Skeletal muscle tissue (tissue), 4 donors: ENCODE data around the gene GABBR2. TPM values are rescaled to one million over a fixed set of nuclear protein-coding genes. Genes with fewer than 3 reads are reported as not detected.

Experiments used
- H3K27ac ChIP-seq: one replicate; pipeline ENCODE4 v1.7.0; 2013; ENCODE audit warnings: mild to moderate bottlenecking, low read depth, low read length, inconsistent platforms
- H3K27me3 ChIP-seq, 3 donors: one replicate each; pipeline ENCODE4 v1.7.0; 2013; ENCODE audit warnings: low read length in 3 of 3; ENCODE audit not compliant: control insufficient read depth in 3 of 3, insufficient read depth in 3 of 3
- H3K36me3 ChIP-seq, 3 donors: one replicate each; pipeline ENCODE4 v1.7.0; 2013; ENCODE audit warnings: low read length in 3 of 3; ENCODE audit not compliant: control insufficient read depth in 3 of 3, insufficient read depth in 3 of 3
- H3K4me1 ChIP-seq, 3 donors: one replicate each; pipeline ENCODE4 v1.7.0; 2013; ENCODE audit warnings: low read length in 3 of 3, mild to moderate bottlenecking in 3 of 3; ENCODE audit not compliant: control insufficient read depth in 3 of 3, insufficient read depth in 3 of 3
- H3K4me3 ChIP-seq, 3 donors: one replicate each; pipeline ENCODE4 v1.7.0; 2013; ENCODE audit warnings: low read length in 3 of 3
- H3K9ac ChIP-seq, 3 donors: one replicate each; pipeline ENCODE4 v1.7.0; 2013; ENCODE audit warnings: low read length in 3 of 3, mild to moderate bottlenecking in 3 of 3, moderate library complexity in 2 of 3, low read depth in 1 of 3
- H3K9me3 ChIP-seq, 3 donors: one replicate each; pipeline ENCODE4 v1.7.0; 2013; ENCODE audit warnings: low read length in 3 of 3; ENCODE audit not compliant: control insufficient read depth in 3 of 3
- total RNA-seq: library from RNA; depleted of rRNA; stranded (reverse); fragments of >200 nt; gene quantifications from one replicate; pipeline ENCODE4 v1.2.3, GENCODE V29; 2014
- donor health status: Osteomylitis.

GABBR2 gene
- total RNA-seq, 1 donor from 2014 or later, result under 0.01 TPM

DNA sequence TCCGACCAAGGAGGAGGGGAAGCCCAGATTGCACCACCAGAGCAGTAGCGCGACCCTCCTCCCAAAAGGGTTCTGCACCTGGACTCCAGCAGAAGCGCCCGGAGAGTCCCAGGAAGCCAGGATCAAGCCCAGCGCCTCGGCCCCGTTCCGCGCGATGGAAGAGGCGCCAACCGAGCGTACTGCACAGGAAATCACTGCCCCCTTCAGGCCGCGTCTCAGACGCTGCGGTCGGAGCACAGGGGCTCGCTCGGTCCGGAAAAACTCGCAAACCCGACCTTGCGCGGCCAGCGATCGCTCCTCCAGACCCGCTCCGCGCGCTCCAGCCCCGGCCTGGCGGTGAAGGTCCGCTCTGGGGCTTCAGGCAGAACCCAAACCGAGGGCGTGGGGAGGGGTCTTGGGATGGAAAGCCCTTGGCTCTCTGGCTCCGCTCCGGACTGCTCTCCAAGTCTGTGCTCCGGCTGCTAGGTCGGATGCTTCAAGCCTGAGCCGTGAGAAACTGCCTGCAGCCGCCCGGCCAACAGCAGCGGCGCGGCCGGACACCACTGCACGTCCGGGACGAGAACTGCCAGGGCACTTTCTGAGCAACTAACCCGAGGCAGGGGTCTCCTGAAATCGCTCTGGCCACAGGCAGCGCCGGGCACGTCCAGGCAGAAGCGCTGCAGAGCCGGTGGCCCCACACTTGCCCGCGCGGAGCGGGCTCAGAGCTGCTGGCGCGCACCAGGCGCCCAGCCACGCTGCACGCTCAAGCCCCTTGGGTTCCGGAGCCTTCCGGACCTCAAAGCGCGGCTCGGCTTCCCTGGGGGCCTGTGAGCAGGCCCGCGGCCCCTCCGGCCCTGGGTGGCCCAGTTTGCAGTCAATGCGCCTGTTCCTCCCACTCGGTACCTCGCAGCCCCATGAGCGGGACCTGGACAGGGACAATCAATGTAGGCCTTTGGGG lies 1.3 kb downstream of the GABBR2 start:
- peaks cover 54 to 74% (median 57%) of the 10 kb centered on the region in 3 donors for H3K27me3 ChIP-seq
- no peaks in the 10 kb centered on the region for H3K9me3 ChIP-seq
- no peaks in the 10 kb centered on the region for H3K36me3 ChIP-seq
- H3K4me3 ChIP-seq, result peak overlapping the region in 1 of 3 donors; percentile 6
- H3K9ac ChIP-seq, result no peak overlapping the region
- H3K4me1 ChIP-seq, result peaks cover 2 to 11% (median 5%) of the 10 kb centered on the region in 3 donors
- H3K27ac ChIP-seq, result no peak overlapping the region

DNA sequence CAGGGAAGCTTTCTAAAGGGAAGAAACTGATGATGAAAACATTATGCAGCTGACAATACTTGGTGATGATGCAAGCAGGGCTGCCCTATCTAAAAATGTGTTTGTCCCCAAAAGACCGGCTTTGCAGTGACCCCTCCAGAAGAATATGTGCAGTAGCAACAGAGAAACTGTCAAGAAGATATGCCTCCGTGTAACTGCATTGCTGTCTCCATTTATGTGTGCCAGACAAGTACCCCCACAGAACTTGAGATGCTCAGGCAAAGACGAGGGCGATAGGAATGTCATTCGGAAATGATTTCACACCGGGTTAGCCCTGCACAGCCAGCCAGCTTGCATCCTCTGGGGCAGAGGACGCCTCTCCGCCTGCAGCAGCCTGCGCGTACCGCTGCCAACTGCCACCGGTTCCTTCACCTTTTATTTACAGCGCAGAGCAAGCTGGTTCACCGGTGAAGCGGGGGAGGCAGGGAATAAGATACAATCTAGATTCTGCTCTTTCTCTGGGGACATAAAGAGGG lies 2.0 kb downstream of the GABBR2 start:
- H3K9ac ChIP-seq, result no peak overlapping the region
- H3K4me3 ChIP-seq, result no peak overlapping the region
- H3K27ac ChIP-seq, result no peak overlapping the region
- H3K4me1 ChIP-seq, result peaks cover 2 to 11% (median 5%) of the 10 kb centered on the region in 3 donors
- H3K27me3 ChIP-seq, result peaks cover 51 to 76% (median 64%) of the 10 kb centered on the region in 3 donors
- H3K9me3 ChIP-seq, result peaks cover 0 to 2% (median 0%) of the 10 kb centered on the region in 3 donors
- no peaks in the 10 kb centered on the region for H3K36me3 ChIP-seq

DNA sequence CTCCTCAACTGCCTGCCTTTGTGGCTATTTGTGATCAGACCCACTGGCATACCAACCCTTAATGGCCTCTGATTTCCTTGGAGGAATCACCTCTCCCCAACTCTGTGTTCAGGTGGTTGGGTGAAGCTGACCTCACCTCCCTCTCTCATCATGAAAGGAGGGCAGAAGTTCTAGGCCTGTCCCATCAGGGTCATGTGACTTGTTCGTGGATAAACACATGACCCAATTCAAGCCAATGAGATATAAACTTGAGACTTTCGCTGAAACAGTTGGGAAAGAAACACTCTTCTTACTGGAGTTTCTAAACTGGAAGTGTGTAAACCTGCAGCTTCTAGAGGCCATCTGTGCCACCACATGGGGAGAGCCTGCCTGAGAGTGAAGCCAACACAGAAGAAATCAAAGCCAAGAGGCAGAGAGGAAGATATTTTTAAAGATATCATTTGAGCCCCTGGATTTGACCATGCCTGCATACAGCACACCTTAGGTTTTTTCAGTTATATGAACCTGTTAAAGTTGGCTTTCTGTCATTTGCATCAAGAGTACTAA lies 5.8 kb downstream of the GABBR2 start:
- no peak overlapping the region for H3K27ac ChIP-seq
- peaks cover 0 to 2% (median 0%) of the 10 kb centered on the region in 3 donors for H3K9me3 ChIP-seq
- H3K27me3 ChIP-seq, result peaks cover 23 to 58% (median 42%) of the 10 kb centered on the region in 3 donors
- H3K9ac ChIP-seq, result no peak overlapping the region
- no peak overlapping the region for H3K4me3 ChIP-seq
- H3K36me3 ChIP-seq, result no peaks in the 10 kb centered on the region
- peaks cover 2 to 6% (median 5%) of the 10 kb centered on the region in 3 donors for H3K4me1 ChIP-seq

DNA sequence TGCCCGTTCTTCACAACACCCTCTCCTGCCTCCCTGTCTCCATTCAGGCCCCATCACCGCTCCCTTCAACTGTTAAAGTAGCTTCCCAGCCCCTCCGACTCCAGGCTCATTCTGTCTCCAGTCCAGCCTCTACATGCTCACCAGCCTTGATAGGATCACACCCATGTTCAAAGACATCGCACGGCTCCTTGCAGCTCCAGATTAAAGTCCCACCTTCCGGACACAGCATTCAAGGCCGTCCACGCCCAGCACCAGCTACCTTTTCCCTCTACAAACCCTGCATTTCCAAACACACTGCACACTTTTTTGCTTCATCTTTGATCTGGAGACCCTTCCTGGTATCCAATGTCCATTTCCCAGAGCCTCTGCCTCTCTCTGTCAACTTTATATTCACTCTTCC lies 6.4 kb downstream of the GABBR2 start:
- Histone ChIP-seq H3K27me3 (peaks cover 21 to 52% (median 36%) of the 10 kb centered on the region in 3 donors), H3K27ac (no peak overlapping the region), H3K36me3 (no peaks in the 10 kb centered on the region), H3K9ac (no peak overlapping the region), H3K9me3 (peaks cover 0 to 2% (median 0%) of the 10 kb centered on the region in 3 donors), H3K4me1 (peaks cover under 1 to 5% (median 3%) of the 10 kb centered on the region in 3 donors), H3K4me3 (no peak overlapping the region)

DNA sequence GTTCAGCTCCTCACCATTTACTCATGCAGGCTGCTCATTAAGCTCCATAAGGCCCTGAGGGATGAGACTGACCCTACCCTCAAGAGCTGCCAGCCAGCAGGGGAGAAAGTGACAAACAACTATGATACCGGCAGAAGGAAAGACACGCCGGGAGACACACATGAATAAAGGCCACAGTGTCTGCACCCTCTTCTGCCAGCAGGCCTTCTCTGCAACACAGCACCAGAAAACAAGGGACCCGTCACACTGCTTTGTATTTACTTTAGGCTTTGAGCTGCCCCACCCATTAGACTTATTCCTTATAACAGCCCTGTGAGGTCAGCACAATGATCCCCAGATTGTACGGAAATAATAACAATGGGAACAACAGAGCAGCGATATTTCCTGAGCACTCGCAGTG lies 7.2 kb downstream of the GABBR2 start:
- Histone ChIP-seq H3K27me3 (peaks cover 13 to 46% (median 29%) of the 10 kb centered on the region in 3 donors), H3K4me3 (no peak overlapping the region), H3K36me3 (no peaks in the 10 kb centered on the region), H3K9me3 (peaks cover 0 to 2% (median 0%) of the 10 kb centered on the region in 3 donors), H3K27ac (no peak overlapping the region), H3K9ac (no peak overlapping the region), H3K4me1 (no peaks in the 10 kb centered on the region)

- Histone ChIP-seq H3K27me3 (peaks cover 11 to 43% (median 29%) of the 10 kb centered on the region in 3 donors), H3K4me3 (no peak overlapping the region), H3K27ac (no peak overlapping the region), H3K9me3 (peaks cover 0 to 2% (median 0%) of the 10 kb centered on the region in 3 donors), H3K36me3 (no peaks in the 10 kb centered on the region), H3K9ac (no peak overlapping the region), H3K4me1 (no peaks in the 10 kb centered on the region)
Measured at GRCh38 chr9:98700801-98701200, 7.9 kb downstream of the GABBR2 start.

DNA sequence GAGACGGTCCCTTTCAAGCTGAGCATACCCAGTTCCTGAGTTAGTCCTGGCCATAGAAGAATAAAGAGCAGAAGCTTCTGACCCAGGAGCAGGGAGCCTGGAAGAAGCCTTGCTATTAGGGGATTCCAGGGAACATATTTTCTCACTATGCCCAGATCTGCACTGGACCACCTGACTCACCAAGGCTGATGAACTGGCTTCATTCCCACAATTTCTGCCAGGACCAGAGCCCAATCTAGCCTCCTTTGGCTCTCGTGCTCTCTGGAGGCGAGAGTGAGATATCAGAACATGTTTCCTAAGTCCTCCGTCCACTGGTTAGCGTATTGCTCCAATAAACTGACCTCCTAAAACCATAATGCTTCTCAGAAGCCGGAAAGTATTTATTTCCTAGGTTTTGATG lies 9.9 kb downstream of the GABBR2 start:
- Histone ChIP-seq H3K4me1 (no peaks in the 10 kb centered on the region), H3K27me3 (peaks cover 4 to 33% (median 26%) of the 10 kb centered on the region in 3 donors), H3K4me3 (no peak overlapping the region), H3K36me3 (no peaks in the 10 kb centered on the region), H3K27ac (no peak overlapping the region), H3K9me3 (peaks cover 0 to 2% (median 0%) of the 10 kb centered on the region in 3 donors), H3K9ac (no peak overlapping the region)

GRCh38 chr9:98694943-98695342 lies 13.8 kb downstream of the GABBR2 start:
- Histone ChIP-seq H3K9ac (no peak overlapping the region), H3K36me3 (no peaks in the 10 kb centered on the region), H3K27me3 (peaks cover 4 to 9% (median 8%) of the 10 kb centered on the region in 3 donors), H3K9me3 (no peaks in the 10 kb centered on the region), H3K27ac (no peak overlapping the region), H3K4me3 (no peak overlapping the region), H3K4me1 (no peaks in the 10 kb centered on the region)

DNA sequence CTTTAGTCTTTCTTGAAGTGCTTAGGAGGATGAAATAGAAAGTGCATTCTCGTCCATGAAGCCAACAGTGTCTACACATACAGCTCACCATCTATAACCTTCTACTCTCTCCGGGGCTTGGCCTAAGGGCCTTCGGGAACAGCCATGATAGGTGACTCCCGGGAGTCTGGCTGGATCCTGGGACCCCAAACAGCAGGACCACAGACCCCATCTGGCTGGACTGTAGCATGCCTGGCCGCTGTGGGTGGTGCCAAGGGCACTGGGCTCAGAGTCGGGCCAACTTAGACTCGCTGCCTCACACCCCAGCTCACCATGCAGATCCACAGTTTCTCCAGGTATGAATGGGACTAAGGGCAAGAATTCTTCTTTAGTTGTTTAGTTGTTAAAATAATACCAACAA lies 16.3 kb downstream of the GABBR2 start:
- H3K36me3 ChIP-seq, result no peaks in the 10 kb centered on the region
- peaks cover 4 to 8% (median 5%) of the 10 kb centered on the region in 3 donors for H3K27me3 ChIP-seq
- no peaks in the 10 kb centered on the region for H3K4me1 ChIP-seq
- H3K4me3 ChIP-seq, result no peak overlapping the region
- H3K27ac ChIP-seq, result no peak overlapping the region
- H3K9ac ChIP-seq, result no peak overlapping the region
- H3K9me3 ChIP-seq, result no peaks in the 10 kb centered on the region

- H3K4me3 ChIP-seq, result no peak overlapping the region
- H3K27me3 ChIP-seq, result peaks cover 4 to 8% (median 5%) of the 10 kb centered on the region in 3 donors
- no peaks in the 10 kb centered on the region for H3K4me1 ChIP-seq
- no peak overlapping the region for H3K27ac ChIP-seq
- no peaks in the 10 kb centered on the region for H3K9me3 ChIP-seq
- H3K36me3 ChIP-seq, result no peaks in the 10 kb centered on the region
- H3K9ac ChIP-seq, result no peak overlapping the region
Measured at GRCh38 chr9:98691890-98692289, 16.8 kb downstream of the GABBR2 start.
